ENCODE results near the gene STX8. TPM values are rescaled to one million over a fixed set of nuclear protein-coding genes. Genes with fewer than 3 reads are reported as not detected.

The STX8 gene
- total and polyA plus RNA-seq, 9 of the 15 experiments (the other 6 are each of a cell fraction or from before 2014, with no cell fraction given) = 14.6 to 42.5 (median 22.1) TPM

GRCh38 chr17:9350080-9350479 lies 225.5 kb downstream of the STX8 start:
- ChIA-PET POLR2A (no interaction called here), CTCF (ENCODE audit: low intra/inter-chr PET ratio) (no interaction called here)
- Histone ChIP-seq H3K4me1 (replicated peaks in 1 of 2; ENCODE audit: control insufficient read depth in 2 of 2, insufficient read depth in 2 of 2, low read length in 2 of 2) (no peaks in the 10 kb centered on the region), H4K20me1 (replicated peaks; ENCODE audit: control insufficient read depth, insufficient read depth, low read length) (no peaks in the 10 kb centered on the region), H3K27ac (ENCODE audit: extremely low read depth, low read depth, low read length) (no peak overlapping the region), H3K4me3 (no peak overlapping the region), H3K27me3 (ENCODE audit: control insufficient read depth in 2 of 2, insufficient read depth in 2 of 2, low read length in 2 of 2) (no peaks in the 10 kb centered on the region; a peak in 1 of 5 replicates), H3K4me2 (ENCODE audit: insufficient read depth, low read length) (no peak overlapping the region), H3K79me2 (ENCODE audit: control insufficient read depth, insufficient read depth, low read length) (no peaks in the 10 kb centered on the region), H3K9me3 (replicated peaks; ENCODE audit: control insufficient read depth, insufficient read depth, low read depth, low read length) (no peaks in the 10 kb centered on the region), H3K9me1 (ENCODE audit: control insufficient read depth, insufficient read depth, low read length) (no peaks in the 10 kb centered on the region), H3K36me3 (ENCODE audit: control insufficient read depth, insufficient read depth, low read length) (no peaks in the 10 kb centered on the region), H3K9ac (ENCODE audit: insufficient read depth in 1 of 2, low read depth in 2 of 2, low read length in 2 of 2) (no peak overlapping the region), H2AFZ (ENCODE audit: low read depth, low read length) (no peak overlapping the region)
- BruUV-seq (replicated peaks) = no TSS peak
- ATAC-seq (no peak), DNase-seq (ENCODE audit: extremely low read depth in 1 of 4, low spot score in 3 of 4) (no peak), FAIRE-seq (no peak)
- no peak for TF ChIP-seq CEBPG (CRISPR knock-in tag; IDR thresholded peaks at IDR 0.05)
- TF ChIP-seq CEBPG (tag; conservative IDR thresholded peaks at IDR 0.05 in 1 of 2, IDR thresholded peaks at IDR 0.05 in 1 of 2) = peak in 1 of 2 experiments; percentile 62; a peak in 2 of 4 replicates
- TF ChIP-seq STAT5B (CRISPR knock-in tag; IDR thresholded peaks at IDR 0.05) = no peak
- no peak for TF ChIP-seq EHMT2 (IDR thresholded peaks at IDR 0.05)
- no peak for TF ChIP-seq ZNF124 (CRISPR knock-in tag; IDR thresholded peaks at IDR 0.05)
- no peak for TF ChIP-seq MBD2 (IDR thresholded peaks at IDR 0.05; ENCODE audit: borderline replicate concordance, low read depth)
- WGBS (ENCODE audit: insufficient coverage, low coverage, missing lambda C conversion rate) = 0% methylated on average over 3 of the region's 6 CpGs
- intact Hi-C loops (cut with micrococcal nuclease) = no loop called here
- in situ Hi-C loops (cut with MboI) = no loop called here

- no peak overlapping the region for H3K4me2 ChIP-seq (ENCODE audit: insufficient read depth, low read length)
- WGBS (ENCODE audit: insufficient coverage, low coverage, missing lambda C conversion rate) = 0% methylated on average over 3 of the region's 5 CpGs
- H2AFZ ChIP-seq (ENCODE audit: low read depth, low read length) = no peak overlapping the region
- ATAC-seq (no peak), DNase-seq (ENCODE audit: extremely low read depth in 1 of 4, low spot score in 3 of 4) (no peak), FAIRE-seq (no peak)
- H3K9ac ChIP-seq (ENCODE audit: insufficient read depth in 1 of 2, low read depth in 2 of 2, low read length in 2 of 2) = no peak overlapping the region
- H3K79me2 ChIP-seq (ENCODE audit: control insufficient read depth, insufficient read depth, low read length) = no peaks in the 10 kb centered on the region
- intact Hi-C loops (cut with micrococcal nuclease) = no loop called here
- no peaks in the 10 kb centered on the region for H3K36me3 ChIP-seq (ENCODE audit: control insufficient read depth, insufficient read depth, low read length)
- no peaks in the 10 kb centered on the region for H3K9me1 ChIP-seq (ENCODE audit: control insufficient read depth, insufficient read depth, low read length)
- ChIA-PET CTCF (ENCODE audit: low intra/inter-chr PET ratio) (no interaction called here), POLR2A (no interaction called here)
- H3K4me3 ChIP-seq = no peak overlapping the region
- in situ Hi-C loops (cut with MboI) = no loop called here
- H3K4me1 ChIP-seq (replicated peaks in 1 of 2; ENCODE audit: control insufficient read depth in 2 of 2, insufficient read depth in 2 of 2, low read length in 2 of 2) = no peaks in the 10 kb centered on the region
- no peaks in the 10 kb centered on the region; a peak in 1 of 5 replicates for H3K27me3 ChIP-seq (ENCODE audit: control insufficient read depth in 2 of 2, insufficient read depth in 2 of 2, low read length in 2 of 2)
- H4K20me1 ChIP-seq (replicated peaks; ENCODE audit: control insufficient read depth, insufficient read depth, low read length) = no peaks in the 10 kb centered on the region
- H3K9me3 ChIP-seq (replicated peaks; ENCODE audit: control insufficient read depth, insufficient read depth, low read depth, low read length) = no peaks in the 10 kb centered on the region
- no TSS peak for BruUV-seq (replicated peaks)
- no peak overlapping the region for H3K27ac ChIP-seq (ENCODE audit: extremely low read depth, low read depth, low read length)
- TF ChIP-seq ZNF347 (CRISPR knock-in tag; IDR thresholded peaks at IDR 0.05; ENCODE audit: low read depth) = no peak
- TF ChIP-seq NR1H2 (CRISPR knock-in tag; IDR thresholded peaks at IDR 0.05) = no peak
- no peak for TF ChIP-seq NFIC (IDR thresholded peaks at IDR 0.05)
Observed at GRCh38 chr17:9346296-9346926, 229.2 kb downstream of the STX8 start.
